Heart right ventricle (tissue), 16 donors: ENCODE results near the gene DERL3. TPM values are rescaled to one million over a fixed set of nuclear protein-coding genes. Genes with fewer than 3 reads are reported as not detected.

Source experiments
- ATAC-seq, 8 donors: fragments of 200-7000 bp; cut with Tn5 transposase; one replicate each; pipeline ENCODE4 v1.9.1; 2020; ENCODE audit warnings: mild to moderate bottlenecking in 8 of 8, moderate library complexity in 8 of 8, moderate number of reproducible peaks in 1 of 8
- DNase-seq, 2 donors: peaks; one replicate each; pipeline ENCODE4 v3.0.0-alpha.2; 2020
- H3K27ac ChIP-seq, 10 donors: fragments of 200-600 bp; sonication (generic) in 2 of 10; one replicate each; pipeline versions ENCODE4 v1.5.0 to v1.8.0; 2020 to 2022; ENCODE audit warnings: mild to moderate bottlenecking in 3 of 10
- H3K27me3 ChIP-seq, 7 donors: fragments of 200-600 bp; one replicate each; pipeline ENCODE4 v1.8.0; 2021 to 2022; ENCODE audit warnings: mild to moderate bottlenecking in 2 of 7
- H3K36me3 ChIP-seq, 9 donors: fragments of 200-600 bp; sonication (generic) in 1 of 9; one replicate each; pipeline versions ENCODE4 v1.5.0 to v1.8.0; 2020 to 2022; ENCODE audit warnings: mild to moderate bottlenecking in 2 of 9
- H3K4me1 ChIP-seq, 9 donors: fragments of 200-600 bp; sonication (generic) in 1 of 9; one replicate each; pipeline versions ENCODE4 v1.5.0 to v1.8.0; 2020 to 2022; ENCODE audit warnings: mild to moderate bottlenecking in 4 of 9
- H3K4me3 ChIP-seq, 10 donors: fragments of 200-600 bp; sonication (generic) in 2 of 10; one replicate each; pipeline versions ENCODE4 v1.5.0 to v1.8.0; 2020 to 2022; ENCODE audit warnings: mild to moderate bottlenecking in 7 of 10, moderate library complexity in 2 of 10
- H3K9me3 ChIP-seq, 11 donors: fragments of 200-600 bp in 10 of 11; sonication (generic) in 2 of 11; one replicate each; pipeline versions ENCODE4 v1.5.0 to v1.8.0; 2013 to 2022; ENCODE audit warnings: mild to moderate bottlenecking in 2 of 11, control low read depth in 1 of 11, moderate library complexity in 1 of 11
- WGBS, 2 donors: extraction: QIAGEN DNeasy Blood & Tissue Kit; methylation state at CpG; one replicate each; pipeline ENCODE4 v1.1.7; 2013; ENCODE audit warnings: inconsistent platforms in 1 of 2; 5-methylcytosine and 5-hydroxymethylcytosine counted together
- intact Hi-C, 10 donors: fragments of 100-400 bp; cut with DNase I; formaldehyde crosslinking; loops; one replicate each; pipeline versions ENCODE4 v1.11.1 to v1.14.2; 2022
- polyA plus RNA-seq, 2 donors: library from polyadenylated mRNA; stranded (reverse); fragments of 200-250 nt; gene quantifications; one replicate each; pipeline ENCODE4 v1.2.3, GENCODE V29; 2013
- total RNA-seq, 10 donors: library from RNA; stranded (reverse); fragmentation: NEBNext Ultra II Directional in 3 of 10; extraction: Animal tissue kit (Norgen Biotek cat#: 25700) in 3 of 10; gene quantifications; one replicate each; pipeline versions ENCODE4 v1.2.1 to v1.2.4, GENCODE V29; 2021 to 2023
- TF ChIP-seq, protein P1 (sequence below), 9 donors: fragments of 200-600 bp; sonication (generic) in 2 of 9; IDR thresholded peaks; one replicate each; pipeline versions ENCODE4 v1.5.0 to v1.8.0; 2021 to 2022; ENCODE audit warnings: antibody characterized with exemption in 9 of 9, mild to moderate bottlenecking in 5 of 9, moderate library complexity in 1 of 9
- donor health status: Arrhythmogenic right ventricular cardiomyopathy.
- donor health status: ischemic (EF 13 %, LVEDD 7.1; RV severe dilation, severe dysfunction).
- donor health status: healthy with polysubstance abuse.
- donor health status: DM: no; HTN: yes; CAD: no.
- donor health status: DM: no; HTN: no; CAD: no.
- donor health status: ischemic (EF 25% LVEDD 6.9; RV normal size, moderate dysfunction).
- donor health status: ischemic (EF 25% LVEDD 5.7; RV mildly dilated, moderate dysfunction).
- donor health status: healthy.
- donor health status: DM: yes; HTN: yes; CAD: no.
- donor health status: Ischemic cardiomyopathy.
- donor health status: ischemic (EF 35%, LVEDD 5.7; RV mildly dilated, moderate dysfunction).
- donor health status: nonischemic (EF 11% LVEDD 7.7; RV severe dilation, severe dysfunction).
- donor health status: DM: yes; HTN: yes; CAD: no.
- donor health status: PGD.
- donor health status: ischemic (EF 29% LVEDD 5.4; RV normal size, mild dysfunction).
- donor health status: nonischemic (EF 23%, LVEDD 6.1; RV moderate dilation, normal function).

Gene DERL3
- total and polyA plus RNA-seq, 12 donors, result 0.91 to 14.1 (median 2.0) TPM

DNA sequence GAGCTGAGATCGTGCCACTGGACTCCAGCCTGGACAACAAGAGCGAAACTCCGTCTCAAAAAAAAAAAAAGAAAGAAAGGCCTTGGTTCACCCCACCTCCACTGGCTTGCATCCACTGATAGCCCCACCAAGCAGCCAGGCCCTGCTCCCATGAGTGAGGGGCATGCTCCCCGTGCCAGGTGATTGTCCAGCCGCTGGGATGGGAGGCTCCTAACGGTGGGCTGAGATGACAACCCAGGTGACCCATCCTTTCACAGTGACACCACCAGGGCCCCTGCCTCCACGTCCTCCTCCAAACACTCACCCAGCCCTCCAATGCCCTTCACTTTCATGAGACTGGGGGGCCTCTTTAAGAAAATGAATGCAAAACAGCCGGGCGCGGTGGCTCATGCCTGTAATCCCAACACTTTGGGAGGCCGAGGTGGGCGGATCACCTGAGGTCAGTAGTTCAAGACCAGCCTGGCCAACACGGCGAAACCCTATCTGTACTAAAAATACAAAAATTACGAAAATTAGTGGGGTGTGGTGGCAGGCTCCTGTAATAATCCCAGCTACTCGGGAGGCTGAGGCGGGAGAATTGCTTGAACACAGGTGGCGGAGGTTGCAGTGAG lies 8.6 kb upstream of the DERL3 start:
- no peak for DNase-seq
- H3K4me1 ChIP-seq, result peaks cover 21 to 61% (median 43%) of the 10 kb centered on the region in 9 donors
- 90 to 93% methylated on average over 18 of the region's 18 CpGs for WGBS, 2 donors

DNA sequence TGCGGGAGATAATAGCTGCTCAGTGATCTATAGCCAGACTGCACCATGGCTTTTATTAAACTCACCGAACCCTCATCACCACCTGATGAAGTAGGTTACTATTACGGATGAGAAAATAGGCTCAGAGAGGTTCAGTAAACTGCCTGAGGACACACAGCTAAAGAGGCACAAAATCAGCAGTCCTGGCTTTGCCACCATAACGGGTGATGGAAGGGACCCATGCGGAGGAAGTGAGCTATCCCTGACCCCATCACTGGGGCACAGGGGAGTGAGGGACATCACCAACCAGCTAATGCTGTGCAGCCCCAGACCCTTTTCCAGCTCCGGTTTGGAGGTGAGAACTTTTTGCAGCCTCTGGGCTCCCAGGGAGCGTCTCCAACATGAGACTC lies 7.3 kb upstream of the DERL3 start:
- intact Hi-C loops, result loop anchor here (5.0 to 10.0 kb wide), 6 partner anchors 74 to 309 kb away; partner anchors contain the start of genes CHCHD10 (in 7 of the 10), DRICH1 (in 1 of the 10) and MMP11 (in 1 of the 10)
- peaks cover 0 to 9% (median 0%) of the 10 kb centered on the region in 7 donors for H3K27me3 ChIP-seq
- TF ChIP-seq, protein P1, sequence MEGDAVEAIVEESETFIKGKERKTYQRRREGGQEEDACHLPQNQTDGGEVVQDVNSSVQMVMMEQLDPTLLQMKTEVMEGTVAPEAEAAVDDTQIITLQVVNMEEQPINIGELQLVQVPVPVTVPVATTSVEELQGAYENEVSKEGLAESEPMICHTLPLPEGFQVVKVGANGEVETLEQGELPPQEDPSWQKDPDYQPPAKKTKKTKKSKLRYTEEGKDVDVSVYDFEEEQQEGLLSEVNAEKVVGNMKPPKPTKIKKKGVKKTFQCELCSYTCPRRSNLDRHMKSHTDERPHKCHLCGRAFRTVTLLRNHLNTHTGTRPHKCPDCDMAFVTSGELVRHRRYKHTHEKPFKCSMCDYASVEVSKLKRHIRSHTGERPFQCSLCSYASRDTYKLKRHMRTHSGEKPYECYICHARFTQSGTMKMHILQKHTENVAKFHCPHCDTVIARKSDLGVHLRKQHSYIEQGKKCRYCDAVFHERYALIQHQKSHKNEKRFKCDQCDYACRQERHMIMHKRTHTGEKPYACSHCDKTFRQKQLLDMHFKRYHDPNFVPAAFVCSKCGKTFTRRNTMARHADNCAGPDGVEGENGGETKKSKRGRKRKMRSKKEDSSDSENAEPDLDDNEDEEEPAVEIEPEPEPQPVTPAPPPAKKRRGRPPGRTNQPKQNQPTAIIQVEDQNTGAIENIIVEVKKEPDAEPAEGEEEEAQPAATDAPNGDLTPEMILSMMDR (IDR thresholded peaks at IDR 0.05), result no peak
- no peaks in the 10 kb centered on the region for H3K9me3 ChIP-seq
- ATAC-seq, result peak in 1 of 8 donors; percentile 0
- H3K4me1 ChIP-seq, result peaks cover 23 to 61% (median 43%) of the 10 kb centered on the region in 9 donors
- 57% methylated on average over 7 of the region's 7 CpGs for WGBS, 2 donors
- no peak for DNase-seq
- no peaks in the 10 kb centered on the region for H3K36me3 ChIP-seq
- H3K27ac ChIP-seq, result peak overlapping the region; percentile 44 to 84 (median 75)
- no peak overlapping the region for H3K4me3 ChIP-seq

More for the DNA sequence above, 8.6 kb upstream of the DERL3 start:
- Histone ChIP-seq H3K9me3 (no peaks in the 10 kb centered on the region), H3K4me3 (no peak overlapping the region), H3K27me3 (peaks cover 0 to 9% (median 0%) of the 10 kb centered on the region in 7 donors), H3K27ac (peak overlapping the region in 5 of 10 donors; percentile 68 to 84 (median 73)), H3K36me3 (no peaks in the 10 kb centered on the region)
- intact Hi-C loops, result loop anchor here (5.0 to 10.0 kb wide), 6 partner anchors 75 to 310 kb away; partner anchors contain the start of genes CHCHD10 (in 7 of the 10), DRICH1 (in 1 of the 10) and MMP11 (in 1 of the 10)
- ATAC-seq, result no peak
- TF ChIP-seq, protein P1 (IDR thresholded peaks at IDR 0.05), result no peak

DNA sequence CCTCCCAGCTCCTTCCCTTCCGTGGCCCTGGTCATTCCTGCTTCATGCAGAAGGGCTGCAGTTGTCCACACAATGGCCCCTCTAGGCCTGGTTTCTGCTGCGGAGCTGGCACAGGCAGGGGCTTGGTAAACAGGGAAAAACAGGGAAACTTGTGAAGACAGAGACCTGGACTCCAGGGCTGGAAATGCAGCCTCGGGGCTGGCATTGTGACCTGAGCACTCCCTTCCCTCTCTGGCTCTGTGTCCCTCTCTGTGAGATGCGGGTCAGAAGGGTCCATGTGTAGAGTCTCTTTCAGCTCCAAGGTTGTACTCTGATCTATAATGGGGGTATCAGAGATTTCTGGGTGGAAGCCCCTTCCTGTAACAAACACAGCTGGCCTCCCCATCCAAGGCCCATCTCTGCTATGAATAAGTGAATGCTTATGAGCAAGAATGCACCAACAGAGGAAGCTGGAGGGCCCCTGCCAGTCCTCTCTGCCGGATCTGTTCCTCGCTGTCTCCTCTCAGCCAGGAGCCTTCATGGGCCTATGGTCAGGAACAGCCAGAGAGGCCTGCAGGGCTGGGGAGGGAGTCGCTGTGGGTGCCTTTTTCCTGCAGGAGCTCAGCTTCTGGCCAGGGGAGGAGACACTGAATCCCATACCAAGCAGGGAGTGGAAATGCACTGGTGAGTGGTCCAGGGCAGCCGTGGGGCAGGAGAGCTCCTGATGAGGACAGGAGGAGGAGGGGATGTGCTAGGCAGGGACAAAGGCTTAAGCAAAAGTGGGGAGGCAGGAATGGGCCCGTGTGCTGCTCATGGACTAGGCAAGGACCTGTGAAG lies 6.7 kb upstream of the DERL3 start:
- Histone ChIP-seq H3K4me1 (peaks cover 23 to 61% (median 43%) of the 10 kb centered on the region in 9 donors), H3K36me3 (no peaks in the 10 kb centered on the region), H3K4me3 (no peak overlapping the region), H3K27me3 (peaks cover 0 to 9% (median 0%) of the 10 kb centered on the region in 7 donors), H3K27ac (peak overlapping the region in 9 of 10 donors; percentile 12 to 84 (median 75)), H3K9me3 (no peaks in the 10 kb centered on the region)
- intact Hi-C loops, result loop anchor here (5.0 to 10.0 kb wide), 6 partner anchors 73 to 308 kb away; partner anchors contain the start of genes CHCHD10 (in 7 of the 10), DRICH1 (in 1 of the 10) and MMP11 (in 1 of the 10)
- ATAC-seq (no peak), DNase-seq (no peak)
- 65 to 66% methylated on average over 9 of the region's 9 CpGs for WGBS, 2 donors
- TF ChIP-seq, protein P1 (IDR thresholded peaks at IDR 0.05), result no peak

DNA sequence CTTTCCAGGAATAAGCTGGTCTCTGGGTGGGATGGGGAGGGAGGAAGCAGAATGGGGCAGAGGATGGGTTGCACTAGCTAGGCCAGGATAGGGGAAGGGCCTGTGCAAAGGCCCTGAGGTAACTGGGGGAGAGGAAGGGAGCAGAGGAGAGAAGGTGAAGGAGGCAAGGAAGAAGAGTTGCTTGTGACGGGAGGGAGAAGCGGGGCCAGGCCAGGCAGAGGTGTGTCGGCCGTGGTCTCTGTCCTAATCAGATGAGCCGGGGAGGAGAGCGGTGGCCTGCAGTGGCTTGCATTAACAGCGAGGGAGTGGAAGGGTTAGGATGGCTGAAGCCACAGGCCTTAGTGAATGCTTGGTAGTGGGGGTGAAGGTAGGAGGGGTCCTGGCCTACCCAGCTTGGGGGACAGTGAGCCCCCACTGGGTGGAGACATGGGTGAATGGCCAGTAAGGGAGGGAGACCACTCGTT lies 6.0 kb upstream of the DERL3 start:
- no peak for DNase-seq
- WGBS, 2 donors, result 78 to 80% methylated on average over 8 of the region's 8 CpGs
- Histone ChIP-seq H3K27ac (peak overlapping the region in 9 of 10 donors; percentile 28 to 84 (median 75)), H3K4me3 (no peak overlapping the region), H3K36me3 (no peaks in the 10 kb centered on the region), H3K27me3 (peaks cover 0 to 3% (median 0%) of the 10 kb centered on the region in 7 donors), H3K4me1 (peaks cover 23 to 62% (median 45%) of the 10 kb centered on the region in 9 donors), H3K9me3 (no peaks in the 10 kb centered on the region)
- intact Hi-C loops, result loop anchor here (5.0 to 10.0 kb wide), 8 partner anchors 57 to 307 kb away; partner anchors contain the start of genes CHCHD10 (in 7 of the 10), DRICH1 (in 1 of the 10), MMP11 (in 1 of the 10) and SMARCB1 (in 1 of the 10)
- ATAC-seq, result no peak
- TF ChIP-seq, protein P1 (IDR thresholded peaks at IDR 0.05), result no peak
